CD4-positive, alpha-beta T cell (primary cell): ENCODE results near the gene SYTL2. TPM values are rescaled to one million over a fixed set of nuclear protein-coding genes. Genes with fewer than 3 reads are reported as not detected.
A peak's percentile ranks its signal among the peaks of the same experiment; 100 is the strongest.

Experiments used
- ATAC-seq: fragments of 200-7000 bp; cut with Tn5 transposase; one replicate; pipeline ENCODE4 v1.10.0; 2022; ENCODE audit warnings: mild to moderate bottlenecking; ENCODE audit not compliant: poor library complexity
- CTCF ChIA-PET: fragments of 350-600 bp; sonication (Branson Sonifier 250); formaldehyde crosslinking; loops from one replicate; lab custom pipeline; 2021; ENCODE audit warnings: antibody characterized with exemption, inconsistent platforms; lab: Charles Lee
- POLR2A ChIA-PET: fragments of 350-600 bp; sonication (Branson Sonifier 250); formaldehyde crosslinking; loops from one replicate; lab custom pipeline; 2021; ENCODE audit warnings: antibody characterized with exemption, inconsistent platforms; lab: Charles Lee
- DNase-seq, 14 experiments: peaks; one replicate each; pipeline ENCODE4 v3.0.0-alpha.2; 2013 to 2020; ENCODE audit warnings: mixed read lengths in 2 of 14
- H3K27ac ChIP-seq, 2 donors: one replicate each; pipeline versions ENCODE4 v1.5.1 to v1.7.0; 2013; ENCODE audit warnings: low read length in 2 of 2, low read depth in 1 of 2, mild to moderate bottlenecking in 1 of 2
- H3K27me3 ChIP-seq, 2 experiments: 1 replicate in 1 of 2; 2 replicates in 1 of 2; pipeline versions ENCODE4 v1.6.1 to v1.7.0; 2013; ENCODE audit warnings: low read length in 2 of 2, control low read depth in 1 of 2, mild to moderate bottlenecking in 1 of 2, moderate library complexity in 1 of 2; ENCODE audit not compliant: insufficient read depth in 2 of 2, control insufficient read depth in 1 of 2
- H3K36me3 ChIP-seq: one replicate; pipeline ENCODE4 v1.6.1; 2013; ENCODE audit warnings: low read length, control low read depth; ENCODE audit not compliant: insufficient read depth
- H3K4me1 ChIP-seq: one replicate; pipeline ENCODE4 v1.6.1; 2013; ENCODE audit warnings: low read length, control low read depth; ENCODE audit not compliant: insufficient read depth
- H3K4me3 ChIP-seq: one replicate; pipeline ENCODE4 v1.5.1; 2013; ENCODE audit warnings: mild to moderate bottlenecking, low read length, moderate library complexity
- H3K9me3 ChIP-seq, 2 experiments: 1 replicate in 1 of 2; 2 replicates in 1 of 2; pipeline versions ENCODE4 v1.6.1 to v1.7.0; 2013; ENCODE audit warnings: low read length in 2 of 2, mild to moderate bottlenecking in 2 of 2, control low read depth in 1 of 2, moderate library complexity in 1 of 2; ENCODE audit not compliant: control insufficient read depth in 1 of 2, insufficient read depth in 1 of 2
- H3K27ac Mint-ChIP-seq: one replicate; pipeline ENCODE4 v1.8.0; 2020; ENCODE audit warnings: mixed read lengths
- H3K27me3 Mint-ChIP-seq: one replicate; pipeline ENCODE4 v1.8.0; 2021; ENCODE audit warnings: mixed read lengths
- H3K36me3 Mint-ChIP-seq: one replicate; pipeline ENCODE4 v1.8.0; 2021; ENCODE audit warnings: low read depth, mixed read lengths
- H3K4me1 Mint-ChIP-seq: one replicate; pipeline ENCODE4 v1.8.0; 2021; ENCODE audit warnings: low read depth, mixed read lengths
- H3K4me3 Mint-ChIP-seq: one replicate; pipeline ENCODE4 v1.8.0; 2020; ENCODE audit warnings: mild to moderate bottlenecking, mixed read lengths
- H3K9me3 Mint-ChIP-seq: one replicate; pipeline ENCODE4 v1.8.0; 2020; ENCODE audit warnings: mixed read lengths
- intact Hi-C, 2 experiments: fragments of 100-400 bp; cut with DNase I in 1 of 2; cut with micrococcal nuclease in 1 of 2; formaldehyde crosslinking; loops; one replicate each; pipeline versions ENCODE4 v1.15.1 to v1.9.0; 2023 to 2025; cut with DNase I, micrococcal nuclease
- total RNA-seq, 174 experiments: library from RNA in 2 of 174; stranded (reverse) in 2 of 174; gene quantifications; one replicate each; pipeline ENCODE4 v1.2.3 and lab custom pipeline; 2021 to 2026
- TF ChIP-seq, protein P1 (sequence below): fragments of 200-600 bp; IDR thresholded peaks from one replicate; pipeline ENCODE4 v1.8.0; 2022; ENCODE audit warnings: antibody characterized with exemption, mild to moderate bottlenecking

SYTL2 gene
- total RNA-seq, 2 experiments from 2014 or later: 35.4 to 36.7 TPM

DNA sequence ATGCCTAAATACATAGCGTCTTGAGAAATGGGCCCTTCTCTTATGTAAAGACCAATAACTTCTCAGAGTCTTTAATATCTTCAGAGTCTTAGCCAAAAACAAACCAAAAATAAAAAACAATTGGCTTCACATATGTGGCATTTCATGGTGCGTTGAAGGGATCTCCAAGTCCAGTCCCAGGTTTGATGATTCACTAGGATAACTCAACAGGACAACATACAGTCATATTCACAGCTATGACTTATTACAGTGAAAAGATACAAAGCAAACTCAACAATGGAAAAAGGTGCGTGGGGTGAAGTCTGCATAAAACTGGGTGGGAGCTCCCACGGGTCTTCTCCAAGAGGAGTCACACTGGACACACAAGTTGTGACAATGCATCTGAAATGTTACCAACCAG, 12.6 kb downstream of the SYTL2 start:
- Mint-ChIP-seq H3K27me3 (no peaks in the 10 kb centered on the region), H3K4me1 (peaks cover 51% of the 10 kb centered on the region), H3K27ac (no peak overlapping the region), H3K36me3 (peaks cover 3% of the 10 kb centered on the region), H3K9me3 (no peaks in the 10 kb centered on the region), H3K4me3 (no peak overlapping the region)
- DNase-seq (no peak), ATAC-seq (no peak)
- H3K9me3 ChIP-seq: no peaks in the 10 kb centered on the region
- ChIA-PET POLR2A (interaction anchor here (0.8 to 1.0 kb wide), 2 partner anchors 10 to 46 kb away, joined by 3 read pairs; no protein-coding TSS in a partner anchor), CTCF (interaction anchor here (0.5 kb wide), 1 partner anchor 472 kb away, joined by 3 read pairs; no protein-coding TSS in a partner anchor)
- H3K4me1 ChIP-seq: peaks cover 4% of the 10 kb centered on the region
- H3K36me3 ChIP-seq: no peaks in the 10 kb centered on the region
- TF ChIP-seq, protein P1, sequence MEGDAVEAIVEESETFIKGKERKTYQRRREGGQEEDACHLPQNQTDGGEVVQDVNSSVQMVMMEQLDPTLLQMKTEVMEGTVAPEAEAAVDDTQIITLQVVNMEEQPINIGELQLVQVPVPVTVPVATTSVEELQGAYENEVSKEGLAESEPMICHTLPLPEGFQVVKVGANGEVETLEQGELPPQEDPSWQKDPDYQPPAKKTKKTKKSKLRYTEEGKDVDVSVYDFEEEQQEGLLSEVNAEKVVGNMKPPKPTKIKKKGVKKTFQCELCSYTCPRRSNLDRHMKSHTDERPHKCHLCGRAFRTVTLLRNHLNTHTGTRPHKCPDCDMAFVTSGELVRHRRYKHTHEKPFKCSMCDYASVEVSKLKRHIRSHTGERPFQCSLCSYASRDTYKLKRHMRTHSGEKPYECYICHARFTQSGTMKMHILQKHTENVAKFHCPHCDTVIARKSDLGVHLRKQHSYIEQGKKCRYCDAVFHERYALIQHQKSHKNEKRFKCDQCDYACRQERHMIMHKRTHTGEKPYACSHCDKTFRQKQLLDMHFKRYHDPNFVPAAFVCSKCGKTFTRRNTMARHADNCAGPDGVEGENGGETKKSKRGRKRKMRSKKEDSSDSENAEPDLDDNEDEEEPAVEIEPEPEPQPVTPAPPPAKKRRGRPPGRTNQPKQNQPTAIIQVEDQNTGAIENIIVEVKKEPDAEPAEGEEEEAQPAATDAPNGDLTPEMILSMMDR: no peak
- intact Hi-C loops: no loop called here
- H3K4me3 ChIP-seq: no peak overlapping the region
- H3K27me3 ChIP-seq: no peaks in the 10 kb centered on the region
- no peak overlapping the region for H3K27ac ChIP-seq

- no peaks in the 10 kb centered on the region for H3K36me3 Mint-ChIP-seq
- ATAC-seq (no peak), DNase-seq (no peak)
- no peak overlapping the region for H3K27ac ChIP-seq
- ChIA-PET CTCF (interaction anchor here (1.0 to 1.6 kb wide), 3 partner anchors 13 to 59 kb away, joined by 3 to 5 read pairs (median 4); no protein-coding TSS in a partner anchor), POLR2A (interaction anchor here (1.5 kb wide), 1 partner anchor 14 kb away, joined by 6 read pairs; no protein-coding TSS in a partner anchor)
- no peak overlapping the region for H3K4me3 Mint-ChIP-seq
- no peaks in the 10 kb centered on the region for H3K9me3 Mint-ChIP-seq
- peaks cover 4% of the 10 kb centered on the region for H3K4me1 ChIP-seq
- TF ChIP-seq, protein P1: no peak
- no peaks in the 10 kb centered on the region for H3K9me3 ChIP-seq
- H3K36me3 ChIP-seq: no peaks in the 10 kb centered on the region
- no peak overlapping the region for H3K4me3 ChIP-seq
- H3K27me3 Mint-ChIP-seq: no peaks in the 10 kb centered on the region
- no peaks in the 10 kb centered on the region for H3K27me3 ChIP-seq
- peak overlapping the region; percentile 51 for H3K27ac Mint-ChIP-seq
- peaks cover 45% of the 10 kb centered on the region for H3K4me1 Mint-ChIP-seq
- intact Hi-C loops: no loop called here
These were observed 15.0 kb downstream of the SYTL2 start for GRCh38 chr11:85795712-85796487.

DNA sequence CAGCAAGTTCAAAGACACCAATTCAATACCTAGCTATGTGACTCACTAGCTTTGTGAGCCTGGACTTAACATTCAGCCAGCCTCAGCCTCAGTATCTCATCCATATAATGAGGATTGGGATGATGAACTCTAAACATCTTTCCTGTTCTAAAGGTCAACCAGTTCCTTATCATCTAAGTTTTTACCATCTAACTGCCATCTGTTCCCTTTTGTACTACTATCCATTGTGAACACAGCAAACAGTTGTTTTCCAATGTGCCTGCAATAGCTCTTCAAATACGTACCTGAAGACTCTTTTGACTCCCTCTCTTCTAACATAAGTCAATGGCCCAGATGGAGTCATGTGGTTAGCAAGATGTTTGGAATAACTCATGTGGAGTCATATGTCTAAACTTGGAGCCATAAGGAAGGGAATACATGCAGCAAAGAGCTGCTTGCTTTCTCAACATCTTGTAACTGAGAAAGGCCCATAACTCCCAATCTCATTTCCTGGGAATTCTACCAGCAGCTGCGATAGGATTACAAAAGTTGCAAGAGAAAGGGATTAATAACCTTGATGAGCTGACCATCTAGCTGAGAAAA, 19.4 kb downstream of the SYTL2 start:
- H3K27ac ChIP-seq: no peak overlapping the region
- Mint-ChIP-seq H3K36me3 (peaks cover 6% of the 10 kb centered on the region), H3K4me3 (no peak overlapping the region), H3K9me3 (no peaks in the 10 kb centered on the region), H3K27ac (no peak overlapping the region), H3K27me3 (no peaks in the 10 kb centered on the region), H3K4me1 (peaks cover 42% of the 10 kb centered on the region)
- no peaks in the 10 kb centered on the region for H3K27me3 ChIP-seq
- H3K4me3 ChIP-seq: no peak overlapping the region
- no peaks in the 10 kb centered on the region for H3K9me3 ChIP-seq
- TF ChIP-seq, protein P1: no peak
- DNase-seq (no peak), ATAC-seq (no peak)
- H3K36me3 ChIP-seq: no peaks in the 10 kb centered on the region
- ChIA-PET CTCF (no interaction called here), POLR2A (no interaction called here)
- H3K4me1 ChIP-seq: no peaks in the 10 kb centered on the region
- intact Hi-C loops: no loop called here
